Activated CD4-positive, CD25-positive, alpha-beta regulatory T cell treated with anti-CD3 and anti-CD28 coated beads, Interleukin-2, amount 50 U/mL, for 24 hours (primary cell): ENCODE results near the gene ERP44.
"Not testable (repeated sequence)": the region's sequence is repeated elsewhere in the genome, so short reads cannot be mapped to it uniquely, and the experiment has no call there.

Experiments used
- ATAC-seq, 2 donors: fragments of 150-1000 bp; cut with Tn5 transposase; one replicate each; pipeline ENCODE4 v1.10.0; 2021; ENCODE audit warnings: mild to moderate bottlenecking in 1 of 2, moderate library complexity in 1 of 2

Gene ERP44

GRCh38 chr9:100066539-100066938 is 32.3 kb downstream of the ERP44 start:
- no peak for ATAC-seq

DNA sequence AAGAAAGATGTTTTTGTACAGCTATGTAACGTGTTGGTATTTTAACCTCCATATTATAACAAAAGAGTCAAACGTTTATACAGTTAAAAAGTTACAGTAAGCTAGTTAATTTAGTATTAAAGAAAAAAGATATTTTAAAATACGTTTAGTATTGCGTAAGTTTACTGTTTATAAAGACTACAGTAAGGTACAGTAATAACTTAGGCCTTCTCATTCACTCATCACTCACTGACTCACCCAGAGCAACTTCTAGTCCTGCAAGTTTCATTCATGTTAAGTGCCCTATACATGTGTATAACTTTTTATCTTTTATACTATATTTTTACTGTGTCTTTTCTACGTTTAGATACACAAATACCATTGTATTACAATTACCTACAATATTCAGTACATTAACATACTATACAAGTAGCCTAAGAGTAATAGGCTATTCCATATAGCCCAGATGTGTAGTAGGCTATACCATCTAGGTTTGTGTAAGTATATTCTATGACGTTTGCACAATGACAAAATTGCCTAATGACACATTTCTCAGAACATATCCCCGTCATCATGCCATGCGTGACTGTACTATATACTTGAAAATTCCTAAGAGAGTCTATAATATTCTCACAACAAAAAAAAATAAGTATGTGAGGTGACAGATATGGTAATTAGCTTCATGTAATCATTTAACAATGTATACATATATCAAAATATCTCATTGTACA is 33.8 kb downstream of the ERP44 start:
- ATAC-seq = no peak

DNA sequence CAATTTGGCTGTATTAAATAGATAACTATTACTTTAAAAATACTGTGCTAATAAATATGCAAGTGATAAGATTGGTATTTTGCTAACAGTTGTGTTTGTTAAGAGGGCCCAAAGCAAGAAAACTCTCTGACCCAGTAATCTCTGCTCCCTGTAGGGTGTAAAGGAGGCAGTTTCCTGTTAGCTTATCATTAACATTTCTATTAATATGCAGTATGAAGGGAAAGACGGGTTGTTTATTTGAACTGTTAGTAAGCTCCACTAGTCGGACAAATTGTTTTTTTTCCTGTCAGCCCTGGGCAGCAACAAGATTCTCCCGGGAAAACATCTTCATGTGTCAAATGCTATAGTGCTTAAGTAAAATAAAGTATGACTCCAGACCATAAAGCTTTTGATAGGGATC is 35.6 kb downstream of the ERP44 start:
- no peak for ATAC-seq

GRCh38 chr9:100062683-100063082 is 36.1 kb downstream of the ERP44 start:
- not testable (repeated sequence) for ATAC-seq

DNA sequence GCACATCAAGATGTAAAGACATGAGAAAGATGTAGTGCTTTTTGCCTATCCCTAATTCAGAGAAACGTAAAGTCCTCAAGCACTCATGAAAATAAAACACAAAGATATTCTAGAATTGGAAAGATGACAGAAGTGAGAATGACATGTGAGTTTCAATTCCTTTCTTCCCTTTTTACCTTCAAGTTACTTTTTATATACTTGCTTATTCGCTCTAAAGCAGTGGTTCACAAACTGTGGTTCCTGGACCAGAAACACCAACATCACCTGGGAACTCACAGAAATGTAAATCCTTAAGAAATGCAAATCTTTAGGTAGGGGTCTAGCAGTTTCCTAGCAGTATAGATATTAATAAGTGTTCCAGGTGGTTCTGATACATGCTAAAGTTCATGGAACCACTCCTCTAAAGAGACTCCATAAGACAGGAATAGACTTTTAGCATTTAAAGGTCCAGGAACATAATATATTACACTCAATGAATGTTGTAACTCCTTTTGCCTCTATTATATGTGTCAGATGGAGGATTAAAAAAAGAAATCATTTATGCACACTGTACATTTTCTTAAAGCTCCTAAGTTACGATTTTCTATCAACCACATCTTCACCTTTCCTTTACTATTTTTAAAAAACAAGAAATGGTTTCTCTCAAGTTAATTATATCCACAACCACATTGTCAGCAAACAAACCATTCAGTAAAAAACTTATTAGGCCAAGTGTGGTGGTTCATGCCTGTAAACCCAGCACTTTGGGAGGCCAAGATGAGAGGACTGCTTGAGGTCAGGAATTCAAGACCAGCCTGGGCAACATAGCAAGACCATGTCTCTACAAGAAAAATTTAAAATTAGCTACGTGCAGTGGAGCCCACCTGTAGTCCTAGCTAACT is 39.9 kb downstream of the ERP44 start:
- no peak for ATAC-seq

DNA sequence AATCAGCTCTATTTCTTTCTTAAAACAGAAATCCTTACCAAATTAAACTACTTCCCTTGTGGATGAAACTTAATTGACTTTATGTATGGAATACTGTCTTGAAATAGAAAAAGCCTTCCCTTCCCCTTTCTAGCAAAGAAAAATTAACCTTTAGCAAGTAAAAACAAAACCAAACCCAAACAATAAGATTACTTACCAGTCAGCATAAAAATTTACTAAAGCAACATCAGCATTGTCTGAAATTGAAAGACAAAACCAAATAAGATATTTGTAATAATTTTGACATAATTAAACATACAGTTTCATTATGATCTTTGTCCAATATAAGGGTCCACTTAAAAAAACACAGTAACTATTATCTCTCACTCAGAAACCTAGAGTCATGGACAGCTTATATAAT is 41.2 kb downstream of the ERP44 start:
- ATAC-seq = no peak

GRCh38 chr9:100056561-100056960 is 42.2 kb downstream of the ERP44 start:
- ATAC-seq = no peak

DNA sequence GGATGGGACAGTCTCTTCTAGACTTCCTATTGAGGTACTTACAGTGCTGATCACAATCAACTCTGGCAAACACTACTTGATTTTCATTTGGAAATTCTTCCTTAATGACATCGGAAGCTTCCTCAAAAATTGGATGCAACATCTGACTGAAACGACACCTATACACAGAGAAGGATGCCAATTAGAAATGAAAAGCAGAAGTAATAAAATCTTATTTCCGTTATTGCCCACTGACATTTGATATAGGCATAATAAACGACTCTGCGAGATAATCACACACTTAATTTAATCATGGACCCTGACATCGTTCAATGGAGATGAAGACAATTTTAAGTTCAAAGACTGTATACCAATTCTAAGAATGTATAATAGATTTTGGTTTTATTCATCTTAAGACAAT is 46.4 kb downstream of the ERP44 start:
- no peak for ATAC-seq

- no peak for ATAC-seq
These were observed 49.2 kb downstream of the ERP44 start for GRCh38 chr9:100049551-100049950.

GRCh38 chr9:100038472-100038871 is 60.3 kb downstream of the ERP44 start:
- ATAC-seq = no peak

GRCh38 chr9:100033877-100034551 is 64.8 kb downstream of the ERP44 start:
- ATAC-seq = no peak

DNA sequence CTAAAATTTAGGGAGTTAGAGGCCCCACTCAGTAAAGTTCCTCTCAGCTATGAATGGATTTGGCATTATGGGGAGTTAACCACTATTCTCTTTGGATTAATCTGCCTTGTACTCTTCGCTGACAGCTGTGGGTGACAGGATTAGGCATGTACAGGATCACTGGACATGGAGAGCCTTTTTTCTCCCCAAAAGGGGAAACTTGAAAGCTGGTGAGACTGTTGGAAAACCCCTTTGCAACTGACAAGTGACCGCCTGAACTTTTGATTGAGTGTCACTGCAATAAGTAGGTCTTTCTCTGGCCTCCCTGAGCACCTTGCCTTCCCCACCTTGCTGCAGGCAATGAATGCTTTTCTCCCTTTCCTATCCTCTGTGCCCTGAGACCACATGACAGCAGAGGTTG is 68.3 kb downstream of the ERP44 start:
- ATAC-seq = no peak

DNA sequence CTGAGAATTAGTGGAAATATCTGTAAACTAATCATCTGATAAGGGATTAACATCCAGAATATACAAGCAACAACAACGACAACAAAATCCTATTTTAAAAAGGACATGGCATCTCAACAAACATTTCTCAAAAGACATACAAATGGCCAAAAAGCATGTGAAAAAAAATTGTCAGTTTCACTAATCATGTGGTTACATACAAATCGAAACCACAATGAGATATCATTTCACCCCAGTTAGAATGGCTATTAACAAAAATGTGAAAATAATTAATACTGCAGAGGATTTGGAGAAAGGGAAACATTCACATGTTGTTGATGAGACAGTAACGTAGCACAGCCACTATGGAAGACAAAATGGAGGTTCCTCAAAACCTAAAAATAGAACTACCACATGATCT is 69.5 kb downstream of the ERP44 start:
- ATAC-seq = no peak

DNA sequence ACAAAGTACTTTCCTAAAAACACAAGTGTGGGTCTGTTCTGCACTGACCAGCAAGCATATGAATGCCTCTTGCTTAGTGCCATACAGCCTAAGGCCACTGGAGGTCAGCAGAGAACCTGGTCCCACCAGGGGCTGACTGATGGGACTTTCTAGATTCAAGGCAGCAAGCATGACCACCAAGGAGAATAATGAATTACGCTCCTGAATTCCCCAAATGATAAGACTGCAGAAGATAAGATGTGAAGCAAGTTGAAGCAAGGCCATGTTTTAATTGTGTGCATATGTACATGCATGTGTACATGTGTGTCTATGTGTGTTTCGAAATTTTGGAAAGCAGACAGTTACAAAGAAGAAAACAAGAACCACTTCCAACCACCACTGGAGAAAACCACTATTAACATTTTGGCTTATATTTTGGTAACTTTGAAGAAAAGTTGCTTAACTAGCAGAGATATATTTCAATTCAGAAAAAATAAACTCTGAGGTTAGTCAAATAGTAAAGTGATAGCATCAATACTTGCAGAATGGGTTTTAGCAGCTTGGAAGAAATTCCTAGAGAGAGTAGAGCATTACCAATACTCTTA is 70.5 kb downstream of the ERP44 start:
- ATAC-seq = peak; percentile 82 to 89

DNA sequence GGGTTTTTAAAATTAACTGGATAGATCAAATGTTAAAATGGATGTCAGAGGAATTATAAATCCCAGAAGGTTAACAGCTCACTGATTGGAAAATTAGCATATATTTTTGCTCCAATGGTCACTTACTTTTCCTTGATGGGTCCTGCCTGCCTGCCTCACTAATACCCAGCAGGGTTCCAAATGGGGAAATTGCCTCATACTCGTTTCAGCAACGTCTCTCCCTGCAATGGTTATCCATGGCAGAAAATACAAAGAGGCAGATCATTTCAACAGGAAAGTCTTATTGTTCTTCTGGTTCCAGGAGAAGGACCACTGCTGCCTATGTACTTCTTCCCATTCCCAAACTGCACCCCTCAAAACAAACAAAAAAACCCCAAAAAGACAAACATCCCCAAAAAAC is 71.3 kb downstream of the ERP44 start:
- ATAC-seq = no peak

- ATAC-seq = no peak
These were observed 76.9 kb downstream of the ERP44 start for GRCh38 chr9:100021931-100022330.

DNA sequence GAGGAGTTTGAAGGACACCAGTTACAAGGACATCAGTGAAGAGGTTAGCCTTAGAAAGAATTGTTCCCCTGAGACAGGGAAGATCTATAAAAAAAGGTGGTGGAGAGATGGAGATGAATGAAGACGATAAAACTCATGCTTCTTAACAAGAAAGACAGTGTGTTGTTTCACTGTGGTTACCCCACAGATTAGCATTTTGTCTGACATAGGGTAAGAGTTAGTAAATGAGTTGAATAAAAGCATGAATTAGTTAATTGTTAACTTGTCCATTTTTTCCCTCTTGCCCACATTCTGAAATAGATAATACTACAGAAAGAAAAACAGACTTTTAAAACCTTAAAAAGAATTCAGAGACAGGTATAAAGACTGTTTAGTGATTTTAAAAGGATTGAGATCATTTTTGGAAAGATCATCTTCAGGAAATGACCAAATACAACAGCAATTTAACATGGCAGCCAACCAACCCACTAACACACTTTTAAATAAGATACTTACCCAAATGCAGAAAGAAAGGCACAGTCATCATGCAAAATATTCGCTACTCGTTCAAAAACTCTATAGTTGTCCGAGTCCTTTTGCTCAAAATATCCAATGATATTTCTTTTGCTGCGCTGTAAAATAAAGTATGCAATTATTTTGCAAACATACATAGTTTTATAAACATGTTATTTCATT is 78.5 kb downstream of the ERP44 start:
- no peak for ATAC-seq

DNA sequence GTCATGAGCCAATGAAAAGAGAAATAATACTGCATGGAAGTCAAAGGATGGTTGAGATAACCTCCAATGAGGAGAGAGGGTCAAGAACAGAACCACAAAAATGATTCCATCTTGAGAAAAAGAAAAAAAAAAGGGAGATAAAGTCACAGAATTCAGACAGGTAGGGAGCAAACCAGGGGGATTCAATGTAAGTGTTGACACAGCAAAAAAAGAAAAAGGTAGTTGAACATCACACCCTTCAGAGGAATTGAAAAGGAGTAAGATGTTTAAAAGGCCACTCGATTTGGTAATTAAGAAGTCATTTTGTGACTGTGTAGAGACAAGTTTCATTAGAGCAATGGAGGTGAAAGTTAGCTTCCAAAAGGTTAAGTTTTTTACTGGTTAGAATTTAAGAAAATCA is 79.3 kb downstream of the ERP44 start:
- ATAC-seq = no peak

DNA sequence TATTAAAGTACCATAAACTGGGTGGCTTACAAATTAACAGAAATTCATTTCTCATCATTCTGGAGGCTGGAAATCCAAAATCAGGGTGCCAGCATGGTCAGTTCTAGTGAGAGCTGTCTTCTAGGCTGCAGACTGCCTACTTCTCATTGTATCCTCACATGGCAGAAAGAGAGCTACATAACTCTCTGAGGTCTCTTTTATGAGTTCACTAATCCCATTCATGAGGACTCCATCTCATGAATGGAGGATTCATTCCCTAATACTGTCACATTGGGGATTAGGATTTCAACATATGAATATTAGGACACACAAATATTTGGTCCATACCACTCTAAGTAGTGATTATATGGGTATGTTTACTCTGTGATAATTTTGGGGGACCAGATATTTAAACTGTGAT is 84.0 kb downstream of the ERP44 start:
- no peak for ATAC-seq

- no peak for ATAC-seq
These were observed 85.2 kb downstream of the ERP44 start for GRCh38 chr9:100013573-100013972.

- no peak for ATAC-seq
These were observed 86.5 kb downstream of the ERP44 start for GRCh38 chr9:100012279-100012678.

DNA sequence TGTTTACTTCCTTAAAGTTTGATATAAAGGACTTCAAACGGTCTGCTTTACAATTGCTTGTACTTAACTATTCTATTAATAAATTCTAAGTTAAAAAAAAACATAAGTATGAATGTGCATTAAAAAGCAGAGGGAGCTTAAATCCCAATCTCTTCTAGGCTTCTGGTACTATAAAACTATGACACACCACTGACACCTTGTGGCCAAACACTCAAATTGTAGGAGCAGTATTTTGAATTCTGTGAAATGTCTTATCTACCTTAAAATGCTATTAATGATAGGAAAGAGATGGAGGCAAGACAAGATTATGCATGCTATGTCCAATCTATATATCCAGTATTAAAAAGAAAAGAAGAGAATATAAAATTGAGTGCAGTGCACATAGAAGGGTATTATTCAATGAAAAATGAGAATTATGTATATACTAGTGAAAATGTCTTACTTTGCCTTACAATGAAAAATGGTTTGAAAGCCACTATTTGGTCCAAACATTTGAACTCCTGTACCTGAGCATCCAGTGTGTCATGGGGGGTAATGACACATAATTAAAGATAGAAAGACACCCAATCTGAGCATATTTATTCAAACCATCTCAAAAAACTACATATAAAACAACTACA is 87.6 kb downstream of the ERP44 start:
- ATAC-seq = no peak
